Cardiac fibroblast (primary cell): Measurements from ENCODE around the gene MESP1.
"Not testable (repeated sequence)": the region's sequence is repeated elsewhere in the genome, so short reads cannot be mapped to it uniquely, and the experiment has no call there.

Experiments used
- DNase-seq, 2 donors: peaks; one replicate each; pipeline versions ENCODE4 v3.0.0 to v3.0.0-alpha.2; 2010; ENCODE audit warnings: low read depth in 2 of 2
- H3K4me3 ChIP-seq, 2 donors: replicated peaks in 1 of 2; 1 replicate in 1 of 2; 2 replicates in 1 of 2; pipeline ENCODE4 v1.5.1; 2011; ENCODE audit warnings: low read depth in 2 of 2, low read length in 2 of 2, mild to moderate bottlenecking in 2 of 2, moderate library complexity in 1 of 2
- TF ChIP-seq, protein P1 (sequence below): IDR thresholded peaks from one replicate; pipeline ENCODE4 v1.5.1; 2011; ENCODE audit warnings: low read depth, mild to moderate bottlenecking, low read length, inconsistent platforms

Gene MESP1

DNA sequence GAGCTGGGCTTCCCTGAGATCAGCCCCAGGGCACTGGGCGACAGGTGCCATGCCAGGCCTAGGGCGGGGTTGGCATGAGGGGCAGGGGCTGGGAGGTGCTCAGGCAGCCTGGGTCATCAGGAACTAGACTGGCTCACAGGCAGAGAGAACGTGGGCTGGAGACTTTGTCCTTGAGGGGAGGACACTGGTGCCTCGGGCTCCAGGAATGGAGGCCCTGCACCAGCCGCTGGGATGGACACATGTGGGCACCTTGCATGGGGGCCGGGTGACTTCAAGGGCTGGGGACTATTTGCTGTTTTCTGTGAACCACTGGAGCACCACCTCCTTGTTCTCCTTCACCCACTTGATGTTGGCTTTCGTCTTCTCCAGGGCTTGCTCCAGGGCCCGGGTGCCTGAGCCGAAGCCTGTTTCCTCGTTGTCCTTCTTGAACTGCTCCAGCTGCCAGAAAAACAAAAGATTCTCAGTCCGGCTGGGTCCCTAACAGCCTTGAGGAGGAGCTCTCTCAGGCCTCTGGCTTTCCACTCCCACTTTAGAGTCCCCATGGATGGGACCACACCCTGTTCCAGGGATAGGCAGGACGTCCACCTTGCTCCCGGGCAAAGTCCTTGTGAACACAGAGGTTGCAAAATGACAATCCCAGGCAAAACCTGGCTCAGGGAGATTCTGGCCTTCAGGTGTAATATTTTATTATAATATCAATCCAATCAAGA lies 34.2 kb upstream of the MESP1 start:
- TF ChIP-seq, protein P1, sequence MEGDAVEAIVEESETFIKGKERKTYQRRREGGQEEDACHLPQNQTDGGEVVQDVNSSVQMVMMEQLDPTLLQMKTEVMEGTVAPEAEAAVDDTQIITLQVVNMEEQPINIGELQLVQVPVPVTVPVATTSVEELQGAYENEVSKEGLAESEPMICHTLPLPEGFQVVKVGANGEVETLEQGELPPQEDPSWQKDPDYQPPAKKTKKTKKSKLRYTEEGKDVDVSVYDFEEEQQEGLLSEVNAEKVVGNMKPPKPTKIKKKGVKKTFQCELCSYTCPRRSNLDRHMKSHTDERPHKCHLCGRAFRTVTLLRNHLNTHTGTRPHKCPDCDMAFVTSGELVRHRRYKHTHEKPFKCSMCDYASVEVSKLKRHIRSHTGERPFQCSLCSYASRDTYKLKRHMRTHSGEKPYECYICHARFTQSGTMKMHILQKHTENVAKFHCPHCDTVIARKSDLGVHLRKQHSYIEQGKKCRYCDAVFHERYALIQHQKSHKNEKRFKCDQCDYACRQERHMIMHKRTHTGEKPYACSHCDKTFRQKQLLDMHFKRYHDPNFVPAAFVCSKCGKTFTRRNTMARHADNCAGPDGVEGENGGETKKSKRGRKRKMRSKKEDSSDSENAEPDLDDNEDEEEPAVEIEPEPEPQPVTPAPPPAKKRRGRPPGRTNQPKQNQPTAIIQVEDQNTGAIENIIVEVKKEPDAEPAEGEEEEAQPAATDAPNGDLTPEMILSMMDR, result no peak
- H3K4me3 ChIP-seq, result no peak overlapping the region
- no peak for DNase-seq

DNA sequence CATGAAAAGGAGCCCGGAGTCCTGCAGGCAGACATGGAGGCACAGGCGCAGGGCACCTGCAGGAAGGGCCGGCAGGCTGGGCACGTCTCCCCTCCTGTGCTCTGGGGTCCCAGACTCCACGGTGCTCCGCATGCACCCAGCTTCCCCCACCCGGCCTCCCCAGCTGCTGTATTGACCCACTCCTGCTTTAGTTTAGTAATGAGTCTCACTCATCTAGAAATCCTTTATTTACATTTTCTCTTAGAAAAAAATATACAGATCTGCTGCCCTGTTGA lies 33.6 kb upstream of the MESP1 start:
- no peak for DNase-seq
- H3K4me3 ChIP-seq, result no peak overlapping the region
- TF ChIP-seq, protein P1, result no peak

- no peak overlapping the region for H3K4me3 ChIP-seq
- TF ChIP-seq, protein P1, result no peak
- peak in 1 of 2 donors; percentile 43 for DNase-seq
Observed at GRCh38 chr15:89783861-89784685, 33.0 kb upstream of the MESP1 start.

- peak; percentile 37 to 92 for DNase-seq
- TF ChIP-seq, protein P1, result no peak
Observed at GRCh38 chr15:89783111-89783860, 32.2 kb upstream of the MESP1 start.

GRCh38 chr15:89782619-89782950 lies 31.5 kb upstream of the MESP1 start:
- not testable (repeated sequence) for H3K4me3 ChIP-seq, DNase-seq

More at GRCh38 chr15:89783111-89783860, 32.2 kb upstream of the MESP1 start:
- no peak overlapping the region for H3K4me3 ChIP-seq

GRCh38 chr15:89781891-89782618 lies 31.0 kb upstream of the MESP1 start:
- H3K4me3 ChIP-seq, result no peak overlapping the region
- DNase-seq, result peak; percentile 65 to 73
- TF ChIP-seq, protein P1, result no peak

- TF ChIP-seq, protein P1, result no peak
- no peak overlapping the region for H3K4me3 ChIP-seq
- no peak for DNase-seq
Observed at GRCh38 chr15:89781055-89781454, 30.0 kb upstream of the MESP1 start.
